Vagina (tissue), 2 donors: ENCODE results near the gene TBC1D4. TPM values are rescaled to one million over a fixed set of nuclear protein-coding genes. Genes with fewer than 3 reads are reported as not detected.

Experiments used
- DNase-seq, 2 donors: peaks; one replicate each; pipeline ENCODE4 v3.0.0-alpha.2; 2017; ENCODE audit errors: extremely low spot score in 2 of 2
- H3K27ac ChIP-seq: fragments of 200-600 bp; sonication (generic); one replicate; pipeline ENCODE4 v1.5.1; 2019
- H3K27me3 ChIP-seq: fragments of 200-600 bp; sonication (generic); one replicate; pipeline ENCODE4 v1.5.1; 2019
- H3K36me3 ChIP-seq, 2 donors: fragments of 200-600 bp; sonication (generic); one replicate each; pipeline ENCODE4 v1.5.1; 2017 to 2019
- H3K4me1 ChIP-seq: fragments of 200-600 bp; sonication (generic); one replicate; pipeline ENCODE4 v1.5.1; 2019
- H3K4me3 ChIP-seq, 2 donors: fragments of 200-600 bp; sonication (generic); 1 replicate in 1 of 2; 2 replicates in 1 of 2; pipeline ENCODE4 v1.5.1; 2016 to 2019
- H3K9me3 ChIP-seq: fragments of 200-600 bp; sonication (generic); one replicate; pipeline ENCODE4 v1.5.1; 2019
- POLR2A ChIP-seq, 2 donors: fragments of 450-650 bp; IDR thresholded peaks; one replicate each; pipeline ENCODE4 v1.6.1; 2017; ENCODE audit warnings: antibody characterized with exemption in 2 of 2, mild to moderate bottlenecking in 2 of 2, moderate library complexity in 2 of 2
- POLR2AphosphoS5 ChIP-seq, 2 donors: sonication (generic); formaldehyde crosslinking; IDR thresholded peaks; one replicate each; pipeline ENCODE4 v1.9.0; 2017; ENCODE audit warnings: antibody characterized with exemption in 2 of 2, mild to moderate bottlenecking in 2 of 2, low read depth in 1 of 2; ENCODE audit not compliant: insufficient read depth in 1 of 2
- intact Hi-C: fragments of 100-400 bp; cut with DNase I; formaldehyde crosslinking; loops from one replicate; pipeline ENCODE4 v1.15.1; 2023
- total RNA-seq: library from RNA; depleted of rRNA; stranded (reverse); fragments of >200 nt; gene quantifications from one replicate; pipeline ENCODE4 v1.2.3, GENCODE V29; 2016
- TF ChIP-seq, protein P1 (sequence below), 3 experiments: fragments of 450-650 bp in 2 of 3; fragments of 200-600 bp in 1 of 3; sonication (generic) in 1 of 3; IDR thresholded peaks; one replicate each; pipeline ENCODE4 v1.5.1; 2017 to 2019; ENCODE audit warnings: antibody characterized with exemption in 3 of 3, mild to moderate bottlenecking in 2 of 3, moderate library complexity in 2 of 3

The TBC1D4 gene
- total RNA-seq, 1 donor from 2014 or later, result 25.0 TPM

DNA sequence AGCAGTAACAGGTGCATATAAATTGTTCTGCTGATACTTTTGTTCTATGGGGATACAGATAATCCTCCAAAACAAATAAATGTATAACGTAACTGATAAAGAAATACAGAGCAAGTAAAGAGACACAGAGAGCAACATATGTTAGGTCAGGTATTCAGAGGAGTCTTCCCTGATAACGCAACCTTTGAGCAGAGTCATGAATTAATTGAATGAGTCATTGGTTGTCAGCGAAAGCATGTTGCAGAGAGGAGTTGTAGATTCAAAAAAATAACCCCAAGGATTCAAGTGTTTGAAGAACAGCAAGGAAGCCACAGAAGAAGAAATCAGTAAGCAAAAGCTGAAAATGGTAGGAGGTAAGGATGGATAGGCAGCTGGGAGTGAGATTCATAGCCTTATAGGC, 245.2 kb downstream of the TBC1D4 start:
- no peak for TF ChIP-seq POLR2A (IDR thresholded peaks at IDR 0.05)
- TF ChIP-seq POLR2AphosphoS5 (IDR thresholded peaks at IDR 0.05; ENCODE audit: insufficient read depth in 1 of 2, low read depth in 1 of 2), result no peak
- TF ChIP-seq, protein P1, sequence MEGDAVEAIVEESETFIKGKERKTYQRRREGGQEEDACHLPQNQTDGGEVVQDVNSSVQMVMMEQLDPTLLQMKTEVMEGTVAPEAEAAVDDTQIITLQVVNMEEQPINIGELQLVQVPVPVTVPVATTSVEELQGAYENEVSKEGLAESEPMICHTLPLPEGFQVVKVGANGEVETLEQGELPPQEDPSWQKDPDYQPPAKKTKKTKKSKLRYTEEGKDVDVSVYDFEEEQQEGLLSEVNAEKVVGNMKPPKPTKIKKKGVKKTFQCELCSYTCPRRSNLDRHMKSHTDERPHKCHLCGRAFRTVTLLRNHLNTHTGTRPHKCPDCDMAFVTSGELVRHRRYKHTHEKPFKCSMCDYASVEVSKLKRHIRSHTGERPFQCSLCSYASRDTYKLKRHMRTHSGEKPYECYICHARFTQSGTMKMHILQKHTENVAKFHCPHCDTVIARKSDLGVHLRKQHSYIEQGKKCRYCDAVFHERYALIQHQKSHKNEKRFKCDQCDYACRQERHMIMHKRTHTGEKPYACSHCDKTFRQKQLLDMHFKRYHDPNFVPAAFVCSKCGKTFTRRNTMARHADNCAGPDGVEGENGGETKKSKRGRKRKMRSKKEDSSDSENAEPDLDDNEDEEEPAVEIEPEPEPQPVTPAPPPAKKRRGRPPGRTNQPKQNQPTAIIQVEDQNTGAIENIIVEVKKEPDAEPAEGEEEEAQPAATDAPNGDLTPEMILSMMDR (IDR thresholded peaks at IDR 0.05), result no peak

More for the DNA sequence above, 245.2 kb downstream of the TBC1D4 start:
- Histone ChIP-seq H3K4me1 (no peaks in the 10 kb centered on the region), H3K4me3 (no peak overlapping the region), H3K27ac (no peak overlapping the region), H3K9me3 (no peaks in the 10 kb centered on the region), H3K27me3 (no peaks in the 10 kb centered on the region), H3K36me3 (no peaks in the 10 kb centered on the region)
- intact Hi-C loops, result no loop called here
- no peak for DNase-seq

Other genes starting within 250 kb of the TBC1D4 start
- 211 TPM for gene COMMD6, start 55.7 kb upstream of the TBC1D4 start, total RNA-seq
- 5.6 TPM for gene UCHL3, start 67.6 kb upstream of the TBC1D4 start, total RNA-seq
- gene LMO7, start 154.2 kb upstream of the TBC1D4 start, total RNA-seq, result 85.4 TPM